K562 (cell line): ENCODE measurements around the gene SEC22B. TPM values are rescaled to one million over a fixed set of nuclear protein-coding genes. Genes with fewer than 3 reads are reported as not detected.

ENCODE experiments used
- BCOR ChIP-seq: fragments of 450-650 bp; IDR thresholded peaks from 2 replicates; pipeline ENCODE4 v1.6.1; 2016
- HDAC3 ChIP-seq: fragments of 450-650 bp; IDR thresholded peaks from 2 replicates; pipeline ENCODE4 v1.6.1; 2018; ENCODE audit warnings: borderline replicate concordance, mild to moderate bottlenecking, moderate library complexity; ENCODE audit not compliant: partially characterized antibody
- ILF3 ChIP-seq: fragments of 450-650 bp; IDR thresholded peaks from 2 replicates; pipeline ENCODE4 v1.6.1; 2018; ENCODE audit warnings: antibody characterized with exemption, mild to moderate bottlenecking, moderate library complexity, borderline replicate concordance
- KLF13 ChIP-seq: fragments of 450-650 bp; IDR thresholded peaks from 2 replicates; pipeline ENCODE4 v1.6.1; 2016; ENCODE audit warnings: missing genetic modification characterization, low read depth, mild to moderate bottlenecking, missing compliant biosample characterization, moderate library complexity, borderline replicate concordance
- MYC ChIP-seq, 2 experiments: fragments of 250-450 bp in 1 of 2; sonication (Bioruptor Pico) in 1 of 2; IDR thresholded peaks; 2 replicates each; pipeline versions ENCODE4 v1.5.1 to v1.6.1; 2012 to 2021; ENCODE audit warnings: low read depth in 2 of 2, borderline replicate concordance in 1 of 2, improper control_type of control experiment in 1 of 2, low read length in 1 of 2, mild to moderate bottlenecking in 1 of 2, moderate library complexity in 1 of 2
- PHB ChIP-seq: fragments of 250-450 bp; sonication (Bioruptor Pico); IDR thresholded peaks from 2 replicates; pipeline ENCODE4 v1.5.0; 2021
- POU5F1 ChIP-seq: fragments of 150-350 bp; IDR thresholded peaks from 2 replicates; pipeline ENCODE4 v1.6.1; 2014; ENCODE audit warnings: borderline replicate concordance, low read length, low read depth, mild to moderate bottlenecking; ENCODE audit not compliant: partially characterized antibody
- PYGO2 ChIP-seq: fragments of 450-650 bp; IDR thresholded peaks from 2 replicates; pipeline ENCODE4 v1.6.1; 2016; ENCODE audit warnings: mild to moderate bottlenecking, missing genetic modification characterization, moderate library complexity, missing compliant biosample characterization
- RNF2 ChIP-seq: sonication (generic); IDR thresholded peaks from 2 replicates; pipeline ENCODE4 v1.6.1; 2016
- TAF7 ChIP-seq: fragments of 450-650 bp; IDR thresholded peaks from 2 replicates; pipeline ENCODE4 v1.6.1; 2016; ENCODE audit warnings: missing genetic modification characterization, missing compliant biosample characterization
- TRIM24 ChIP-seq, 2 experiments: fragments of 450-650 bp; IDR thresholded peaks; 2 replicates each; pipeline ENCODE4 v1.6.1; 2016
- YY1 ChIP-seq, 3 experiments: IDR thresholded peaks; 2 replicates each; pipeline ENCODE4 v1.6.1; 2011; ENCODE audit warnings: low read length in 2 of 3, mild to moderate bottlenecking in 2 of 3, moderate library complexity in 2 of 3, borderline replicate concordance in 1 of 3, control low read depth in 1 of 3, low read depth in 1 of 3; ENCODE audit not compliant: insufficient read depth in 3 of 3, insufficient replicate concordance in 2 of 3, control insufficient read depth in 1 of 3, insufficient read length in 1 of 3; ENCODE audit errors: extremely low read depth in 1 of 3
- polyA plus RNA-seq, 8 experiments: library from polyadenylated mRNA; depleted of rRNA in 4 of 8; stranded (reverse) in 5 of 8; unstranded in 3 of 8; fragments of >200 nt; fragmentation: Nextera tagmentation in 2 of 8; fragmentation: Illumina TruSeq in 1 of 8; extraction: Ambion mirVana in 2 of 8; extraction: Trizol in 1 of 8; gene quantifications; 2 replicates each; pipeline versions ENCODE4 v1.2.1 to v1.2.3, GENCODE V29; 2011 to 2014; ENCODE audit warnings: inconsistent platforms in 1 of 8, missing spikeins in 1 of 8
- total RNA-seq, 7 experiments: library from RNA; depleted of rRNA in 6 of 7; stranded (reverse); fragments of >200 nt in 6 of 7; fragmentation: Illumina TruSeq in 2 of 7; extraction: Trizol in 2 of 7; gene quantifications; 2 replicates each; pipeline versions ENCODE4 v1.2.1 to v1.2.3, GENCODE V29; 2011 to 2021; ENCODE audit warnings: low replicate concordance in 1 of 7
- TF ChIP-seq, protein P1 (sequence below): sonication (generic); formaldehyde crosslinking; IDR thresholded peaks from 2 replicates; pipeline ENCODE4 v1.4.0; 2020; ENCODE audit warnings: mild to moderate bottlenecking, missing genetic modification reagents
- TF ChIP-seq, protein P2 (sequence below): IDR thresholded peaks from 2 replicates; pipeline ENCODE4 v1.6.1; 2012; ENCODE audit warnings: low read depth, low read length, improper control_type of control experiment, borderline replicate concordance
- TF ChIP-seq, protein P3 (sequence below): fragments of 200-800 bp; sonication (Bioruptor generic); IDR thresholded peaks from 2 replicates; pipeline ENCODE4 v1.6.1; 2017; ENCODE audit warnings: missing genetic modification characterization, missing compliant biosample characterization
- TF ChIP-seq, protein P4 (sequence below): fragments of 450-650 bp; IDR thresholded peaks from 2 replicates; pipeline ENCODE4 v1.7.0; 2016; ENCODE audit warnings: borderline replicate concordance
- TF ChIP-seq, protein P5 (sequence below): fragments of 250-450 bp; sonication (Bioruptor Pico); IDR thresholded peaks from 2 replicates; pipeline ENCODE4 v1.4.0; 2020

The SEC22B gene
- total and polyA plus RNA-seq, 9 of the 15 experiments (the other 6 are each of a cell fraction or from before 2014, with no cell fraction given): 13.1 to 40.3 (median 23.5) TPM

DNA sequence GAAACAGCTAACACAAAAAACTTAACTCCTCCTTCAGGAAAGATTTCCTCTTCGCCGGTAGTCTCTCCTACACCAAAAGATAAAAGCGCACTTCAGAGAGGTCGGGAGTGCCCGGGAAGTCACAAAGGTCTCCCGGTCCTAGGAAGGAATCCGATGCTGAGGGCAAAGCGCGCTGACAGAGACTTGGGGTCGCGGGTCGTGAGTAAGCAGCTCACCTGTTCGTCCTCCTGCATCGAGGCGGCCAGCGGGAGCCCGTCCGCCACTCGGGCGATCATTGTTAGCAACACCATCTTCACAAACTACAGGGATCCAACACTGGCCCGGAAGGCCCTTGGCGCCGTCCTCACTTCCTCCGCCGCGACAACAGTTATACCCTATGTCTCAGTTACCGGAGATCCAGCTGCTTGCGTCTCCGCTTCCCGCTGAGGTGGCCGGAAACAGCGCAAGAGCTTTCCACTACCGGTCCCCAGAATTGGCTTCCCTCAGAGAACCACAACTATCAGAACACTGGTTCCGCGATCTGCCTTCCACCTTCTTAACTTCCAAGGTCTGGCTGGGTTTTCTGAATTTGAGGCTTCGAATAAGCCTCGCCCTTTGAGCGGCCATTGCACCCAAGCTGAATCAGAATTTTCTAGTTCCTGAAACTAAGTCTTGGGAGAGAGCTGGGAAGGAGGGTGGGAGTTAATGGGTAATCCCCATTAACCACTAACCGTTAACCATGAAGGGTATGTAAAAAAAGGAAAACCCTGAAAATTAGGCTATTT is at the start of gene SEC22B (continued):
- TF ChIP-seq, protein P1, sequence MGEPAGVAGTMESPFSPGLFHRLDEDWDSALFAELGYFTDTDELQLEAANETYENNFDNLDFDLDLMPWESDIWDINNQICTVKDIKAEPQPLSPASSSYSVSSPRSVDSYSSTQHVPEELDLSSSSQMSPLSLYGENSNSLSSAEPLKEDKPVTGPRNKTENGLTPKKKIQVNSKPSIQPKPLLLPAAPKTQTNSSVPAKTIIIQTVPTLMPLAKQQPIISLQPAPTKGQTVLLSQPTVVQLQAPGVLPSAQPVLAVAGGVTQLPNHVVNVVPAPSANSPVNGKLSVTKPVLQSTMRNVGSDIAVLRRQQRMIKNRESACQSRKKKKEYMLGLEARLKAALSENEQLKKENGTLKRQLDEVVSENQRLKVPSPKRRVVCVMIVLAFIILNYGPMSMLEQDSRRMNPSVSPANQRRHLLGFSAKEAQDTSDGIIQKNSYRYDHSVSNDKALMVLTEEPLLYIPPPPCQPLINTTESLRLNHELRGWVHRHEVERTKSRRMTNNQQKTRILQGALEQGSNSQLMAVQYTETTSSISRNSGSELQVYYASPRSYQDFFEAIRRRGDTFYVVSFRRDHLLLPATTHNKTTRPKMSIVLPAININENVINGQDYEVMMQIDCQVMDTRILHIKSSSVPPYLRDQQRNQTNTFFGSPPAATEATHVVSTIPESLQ (CRISPR knock-in tag): 0 out of 2 replicates have a peak, but pooled peaks have one; percentile 59
- TF ChIP-seq BCOR (0 out of 2 replicates have a peak, but pooled peaks have one; percentile 40), TRIM24 (IDR thresholded peaks at IDR 0.05) (peak in 1 of 2 experiments; percentile 100; a peak in 2 of 4 replicates), KLF13 (tag) (0 out of 2 replicates have a peak, but pooled peaks have one; percentile 30), YY1 (IDR thresholded peaks at IDR 0.05; ENCODE audit: borderline replicate concordance in 1 of 3, control insufficient read depth in 1 of 3, extremely low read depth in 1 of 3, insufficient read depth in 3 of 3, insufficient read length in 1 of 3, insufficient replicate concordance in 2 of 3, low read depth in 1 of 3, low read length in 2 of 3) (peak in 2 of 3 experiments; percentile 51 to 80), RNF2 (peak; percentile 65; the same call in 1 of the 2 replicates), MYC (IDR thresholded peaks at IDR 0.05; ENCODE audit: low read depth, low read length) (peak; percentile 70), MYC (CRISPR knock-in tag; IDR thresholded peaks at IDR 0.05; ENCODE audit: borderline replicate concordance, low read depth) (peak; percentile 68; the same call in 1 of the 2 replicates), POU5F1 (peak; percentile 78), TAF7 (tag) (peak; percentile 84), HDAC3 (peak; percentile 91), PHB (0 out of 2 replicates have a peak, but pooled peaks have one; percentile 9), ILF3 (no peak), PYGO2 (no peak)
- TF ChIP-seq, protein P2, sequence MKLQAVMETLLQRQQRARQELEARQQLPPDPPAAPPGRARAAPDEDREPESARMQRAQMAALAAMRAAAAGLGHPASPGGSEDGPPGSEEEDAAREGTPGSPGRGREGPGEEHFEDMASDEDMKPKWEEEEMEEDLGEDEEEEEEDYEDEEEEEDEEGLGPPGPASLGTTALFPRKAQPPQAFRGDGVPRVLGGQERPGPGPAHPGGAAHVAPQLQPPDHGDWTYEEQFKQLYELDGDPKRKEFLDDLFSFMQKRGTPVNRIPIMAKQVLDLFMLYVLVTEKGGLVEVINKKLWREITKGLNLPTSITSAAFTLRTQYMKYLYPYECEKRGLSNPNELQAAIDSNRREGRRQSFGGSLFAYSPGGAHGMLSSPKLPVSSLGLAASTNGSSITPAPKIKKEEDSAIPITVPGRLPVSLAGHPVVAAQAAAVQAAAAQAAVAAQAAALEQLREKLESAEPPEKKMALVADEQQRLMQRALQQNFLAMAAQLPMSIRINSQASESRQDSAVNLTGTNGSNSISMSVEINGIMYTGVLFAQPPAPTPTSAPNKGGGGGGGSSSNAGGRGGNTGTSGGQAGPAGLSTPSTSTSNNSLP: peak; percentile 68; the same call in 1 of the 2 replicates
- TF ChIP-seq, protein P3, sequence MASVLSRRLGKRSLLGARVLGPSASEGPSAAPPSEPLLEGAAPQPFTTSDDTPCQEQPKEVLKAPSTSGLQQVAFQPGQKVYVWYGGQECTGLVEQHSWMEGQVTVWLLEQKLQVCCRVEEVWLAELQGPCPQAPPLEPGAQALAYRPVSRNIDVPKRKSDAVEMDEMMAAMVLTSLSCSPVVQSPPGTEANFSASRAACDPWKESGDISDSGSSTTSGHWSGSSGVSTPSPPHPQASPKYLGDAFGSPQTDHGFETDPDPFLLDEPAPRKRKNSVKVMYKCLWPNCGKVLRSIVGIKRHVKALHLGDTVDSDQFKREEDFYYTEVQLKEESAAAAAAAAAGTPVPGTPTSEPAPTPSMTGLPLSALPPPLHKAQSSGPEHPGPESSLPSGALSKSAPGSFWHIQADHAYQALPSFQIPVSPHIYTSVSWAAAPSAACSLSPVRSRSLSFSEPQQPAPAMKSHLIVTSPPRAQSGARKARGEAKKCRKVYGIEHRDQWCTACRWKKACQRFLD (CRISPR knock-in tag): no peak
- TF ChIP-seq, protein P4, sequence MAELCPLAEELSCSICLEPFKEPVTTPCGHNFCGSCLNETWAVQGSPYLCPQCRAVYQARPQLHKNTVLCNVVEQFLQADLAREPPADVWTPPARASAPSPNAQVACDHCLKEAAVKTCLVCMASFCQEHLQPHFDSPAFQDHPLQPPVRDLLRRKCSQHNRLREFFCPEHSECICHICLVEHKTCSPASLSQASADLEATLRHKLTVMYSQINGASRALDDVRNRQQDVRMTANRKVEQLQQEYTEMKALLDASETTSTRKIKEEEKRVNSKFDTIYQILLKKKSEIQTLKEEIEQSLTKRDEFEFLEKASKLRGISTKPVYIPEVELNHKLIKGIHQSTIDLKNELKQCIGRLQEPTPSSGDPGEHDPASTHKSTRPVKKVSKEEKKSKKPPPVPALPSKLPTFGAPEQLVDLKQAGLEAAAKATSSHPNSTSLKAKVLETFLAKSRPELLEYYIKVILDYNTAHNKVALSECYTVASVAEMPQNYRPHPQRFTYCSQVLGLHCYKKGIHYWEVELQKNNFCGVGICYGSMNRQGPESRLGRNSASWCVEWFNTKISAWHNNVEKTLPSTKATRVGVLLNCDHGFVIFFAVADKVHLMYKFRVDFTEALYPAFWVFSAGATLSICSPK: no peak
- TF ChIP-seq, protein P5, sequence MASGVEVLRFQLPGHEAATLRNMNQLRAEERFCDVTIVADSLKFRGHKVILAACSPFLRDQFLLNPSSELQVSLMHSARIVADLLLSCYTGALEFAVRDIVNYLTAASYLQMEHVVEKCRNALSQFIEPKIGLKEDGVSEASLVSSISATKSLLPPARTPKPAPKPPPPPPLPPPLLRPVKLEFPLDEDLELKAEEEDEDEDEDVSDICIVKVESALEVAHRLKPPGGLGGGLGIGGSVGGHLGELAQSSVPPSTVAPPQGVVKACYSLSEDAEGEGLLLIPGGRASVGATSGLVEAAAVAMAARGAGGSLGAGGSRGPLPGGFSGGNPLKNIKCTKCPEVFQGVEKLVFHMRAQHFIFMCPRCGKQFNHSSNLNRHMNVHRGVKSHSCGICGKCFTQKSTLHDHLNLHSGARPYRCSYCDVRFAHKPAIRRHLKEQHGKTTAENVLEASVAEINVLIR (CRISPR knock-in tag): peak; percentile 87
